Activated CD4-positive, alpha-beta memory T cell treated with anti-CD3 and anti-CD28 coated beads for 36 hours (primary cell): ENCODE results near the gene RBBP5. TPM values are rescaled to one million over a fixed set of nuclear protein-coding genes. Genes with fewer than 3 reads are reported as not detected.

ENCODE experiments used
- CTCF ChIA-PET: fragments of 350-600 bp; sonication (Branson Sonifier 250); formaldehyde crosslinking; loops from one replicate; lab custom pipeline; 2021; ENCODE audit warnings: antibody characterized with exemption, inconsistent platforms; lab: Charles Lee
- POLR2A ChIA-PET: fragments of 350-600 bp; sonication (Branson Sonifier 250); formaldehyde crosslinking; loops from one replicate; lab custom pipeline; 2021; ENCODE audit warnings: antibody characterized with exemption; lab: Charles Lee
- DNase-seq: peaks from one replicate; pipeline ENCODE4 v3.0.0-alpha.2; 2020
- H3K27ac Mint-ChIP-seq: one replicate; pipeline ENCODE4 v1.8.0; 2021; ENCODE audit warnings: mixed read lengths
- H3K27me3 Mint-ChIP-seq: one replicate; pipeline ENCODE4 v1.8.0; 2021; ENCODE audit warnings: mixed read lengths
- H3K36me3 Mint-ChIP-seq: one replicate; pipeline ENCODE4 v1.8.0; 2021; ENCODE audit warnings: mixed read lengths
- H3K4me1 Mint-ChIP-seq: one replicate; pipeline ENCODE4 v1.8.0; 2021; ENCODE audit warnings: low read depth, mixed read lengths
- H3K4me3 Mint-ChIP-seq: one replicate; pipeline ENCODE4 v1.8.0; 2021; ENCODE audit warnings: mild to moderate bottlenecking, mixed read lengths
- H3K9me3 Mint-ChIP-seq: one replicate; pipeline ENCODE4 v1.8.0; 2021; ENCODE audit warnings: mixed read lengths
- intact Hi-C: fragments of 100-400 bp; cut with micrococcal nuclease; formaldehyde crosslinking; loops from one replicate; pipeline ENCODE4 v1.15.1; 2023
- total RNA-seq, 2 experiments: library from RNA; stranded (reverse); gene quantifications; one replicate each; pipeline ENCODE4 v1.2.3, GENCODE V29; 2021

Gene RBBP5
- total RNA-seq, 2 experiments from 2014 or later: 23.5 to 25.9 TPM

- ChIA-PET CTCF (interaction anchor here (0.9 kb wide), 1 partner anchor 18 kb away, joined by 3 read pairs; no protein-coding TSS in a partner anchor), POLR2A (no interaction called here)
- H3K9me3 Mint-ChIP-seq: no peaks in the 10 kb centered on the region
- intact Hi-C loops: no loop called here
- H3K4me3 Mint-ChIP-seq: no peak overlapping the region
- H3K4me1 Mint-ChIP-seq: no peaks in the 10 kb centered on the region
- DNase-seq: no peak
- no peak overlapping the region for H3K27ac Mint-ChIP-seq
- peaks cover 18% of the 10 kb centered on the region for H3K27me3 Mint-ChIP-seq
- no peaks in the 10 kb centered on the region for H3K36me3 Mint-ChIP-seq
These were observed 83.5 kb downstream of the RBBP5 start for GRCh38 chr1:205038132-205038786.

GRCh38 chr1:205037539-205037938 lies 84.2 kb downstream of the RBBP5 start:
- POLR2A ChIA-PET: no interaction called here
- CTCF ChIA-PET: interaction anchor here (1.0 kb wide), 1 partner anchor 24 kb away, joined by 5 read pairs; no protein-coding TSS in a partner anchor
- H3K9me3 Mint-ChIP-seq: no peaks in the 10 kb centered on the region
- DNase-seq: no peak
- peaks cover 15% of the 10 kb centered on the region for H3K27me3 Mint-ChIP-seq
- H3K4me3 Mint-ChIP-seq: no peak overlapping the region
- no peaks in the 10 kb centered on the region for H3K36me3 Mint-ChIP-seq
- intact Hi-C loops: no loop called here
- H3K4me1 Mint-ChIP-seq: no peaks in the 10 kb centered on the region
- no peak overlapping the region for H3K27ac Mint-ChIP-seq

Other genes starting within 250 kb of the RBBP5 start
- gene CNTN2, start 78.8 kb downstream of the RBBP5 start, total RNA-seq: not detected
- 1 to 10 TPM; 3.2 to 3.3 TPM for gene TMEM81, start 37.5 kb downstream of the RBBP5 start, total RNA-seq
- gene DSTYK, start 89.7 kb upstream of the RBBP5 start, total RNA-seq: 1 to 10 TPM; 9.0 to 9.8 TPM
- gene TMCC2, start 106.0 kb upstream of the RBBP5 start, total RNA-seq: 10 to 100 TPM in 1 of 2 experiments, 1 to 10 TPM in 1; 9.8 to 10.1 TPM
- 1 to 10 TPM; 4.4 to 4.5 TPM for gene NUAK2, start 199.8 kb upstream of the RBBP5 start, total RNA-seq
- not detected for gene KLHDC8A, start 234.9 kb upstream of the RBBP5 start, total RNA-seq